Motor neuron (in vitro differentiated cells): ENCODE data around the gene AP3M1. TPM values are rescaled to one million over a fixed set of nuclear protein-coding genes. Genes with fewer than 3 reads are reported as not detected.

Source experiments
- ATAC-seq, 8 experiments: fragments of 200-7000 bp; cut with Tn5 transposase; replicated peaks in 6 of 8; 2 replicates each; pipeline ENCODE4 v1.8.0; 2021; ENCODE audit warnings: mild to moderate bottlenecking in 8 of 8, moderate library complexity in 8 of 8
- H3K27ac ChIP-seq, 2 donors: fragments of 250-450 bp; sonication (Bioruptor Pico); 2 replicates each; pipeline ENCODE4 v1.9.0; 2021; ENCODE audit warnings: antibody characterized with exemption in 2 of 2, mild to moderate bottlenecking in 2 of 2, moderate library complexity in 1 of 2
- H3K4me1 ChIP-seq, 2 donors: fragments of 250-450 bp; sonication (Bioruptor Pico); replicated peaks in 1 of 2; 2 replicates each; pipeline ENCODE4 v1.6.1; 2021; ENCODE audit warnings: antibody characterized with exemption in 2 of 2, mild to moderate bottlenecking in 2 of 2, moderate library complexity in 1 of 2
- H3K4me3 ChIP-seq, 5 donors: fragments of 250-450 bp; sonication (Bioruptor Pico); 2 replicates each; pipeline ENCODE4 v1.9.0; 2021; ENCODE audit warnings: antibody characterized with exemption in 5 of 5, mild to moderate bottlenecking in 5 of 5, moderate library complexity in 4 of 5
- WGBS, 10 experiments: fragments of 450-650 bp; shearing (Covaris generic); methylation state at CpG; one replicate each; pipeline ENCODE4 v1.0.0; 2022; 5-methylcytosine and 5-hydroxymethylcytosine counted together
- in situ Hi-C, 9 experiments: fragments of 400-800 bp; cut with MboI; loops; one replicate each; pipeline ENCODE4 v1.15.0; 2021; ENCODE audit warnings: low sequenced_read_pairs in 9 of 9, low pct_unique_long_range_greater_than_20kb in 2 of 9; ENCODE audit not compliant: unreplicated experiment in 9 of 9
- total RNA-seq, 8 experiments: library from RNA; unstranded; fragments of 300-600 nt; gene quantifications; 2 replicates each; pipeline versions ENCODE4 v1.2.3 to v1.2.4, GENCODE V29; 2022

Gene AP3M1
- total RNA-seq, 8 experiments from 2014 or later: 37.0 to 51.2 (median 42.6) TPM

DNA sequence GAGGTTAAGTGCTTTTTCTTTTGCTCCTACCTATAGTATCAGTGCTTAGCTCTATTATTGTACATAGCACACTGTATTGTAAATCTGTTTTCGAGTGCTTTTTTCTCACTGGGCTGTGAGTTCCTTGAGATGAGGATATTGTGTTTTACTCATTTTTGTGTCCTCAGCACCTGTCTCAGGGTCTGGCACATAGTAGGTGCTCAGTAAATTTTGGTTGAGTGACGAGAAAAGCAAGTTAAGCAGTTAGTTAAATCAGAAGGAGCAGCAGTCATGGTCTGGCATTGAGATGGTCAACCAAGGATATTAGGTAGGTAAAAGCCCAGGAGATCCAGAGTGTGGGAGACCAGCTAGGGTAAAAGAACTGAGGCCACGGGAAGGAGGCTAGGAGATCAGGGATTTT lies 51.2 kb downstream of the AP3M1 start:
- Histone ChIP-seq H3K4me3 (no peak overlapping the region), H3K27ac (no peak overlapping the region), H3K4me1 (no peaks in the 10 kb centered on the region)
- ATAC-seq: no peak
- in situ Hi-C loops: loop anchor here in 5 of 9 experiments (25.0 kb wide), 1 partner anchor 212 kb away; no protein-coding TSS in a partner anchor
- 43 to 100% (median 94%) methylated on average over 2 to 3 of the region's 3 CpGs; no CpG with 5 or more reads in 1 of the 10 experiments for WGBS, 10 experiments

DNA sequence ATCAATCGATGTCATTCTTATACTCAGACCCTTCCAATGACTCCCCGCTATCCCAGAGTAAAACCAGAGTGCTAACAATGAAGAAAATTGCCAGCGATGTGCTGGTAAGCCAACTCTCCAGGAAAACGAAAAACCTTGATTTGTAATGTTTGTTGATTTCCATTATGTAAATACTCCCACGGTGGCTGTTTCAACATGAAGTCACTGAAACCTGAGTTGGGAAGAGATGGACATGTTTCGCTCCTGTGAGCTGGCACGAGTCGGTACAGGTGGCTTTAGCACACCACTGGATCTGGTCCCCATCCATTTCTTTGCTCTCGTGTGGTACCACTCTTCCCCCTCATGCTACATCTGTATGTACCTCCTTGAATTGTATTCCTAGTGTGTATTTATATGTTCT lies 52.9 kb downstream of the AP3M1 start:
- 62 to 100% (median 92%) methylated on average over 1 to 9 of the region's 9 CpGs for WGBS, 10 experiments
- no peak overlapping the region for H3K27ac ChIP-seq
- H3K4me1 ChIP-seq: no peaks in the 10 kb centered on the region
- no peak overlapping the region for H3K4me3 ChIP-seq
- ATAC-seq: no peak
- in situ Hi-C loops: loop anchor here in 5 of 9 experiments (25.0 kb wide), 1 partner anchor 210 kb away; no protein-coding TSS in a partner anchor

DNA sequence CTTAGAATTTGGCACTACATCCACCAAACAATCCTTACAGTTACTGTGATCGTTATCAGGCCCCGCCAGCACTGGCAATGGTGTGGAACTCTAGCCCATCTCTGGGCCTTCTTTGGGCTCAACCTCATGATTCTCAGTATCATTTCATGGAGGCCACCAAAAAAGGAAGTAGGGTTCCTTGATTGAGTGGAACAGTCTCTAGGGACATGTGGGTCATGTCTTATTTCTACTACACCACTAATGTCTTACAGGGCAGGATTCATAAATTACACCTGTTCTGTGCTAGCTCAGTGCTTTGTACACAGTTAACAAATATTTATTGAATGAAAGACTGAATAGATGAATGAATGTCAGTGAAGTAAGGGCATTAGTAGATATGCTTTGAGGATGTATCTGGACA lies 53.9 kb downstream of the AP3M1 start:
- H3K4me3 ChIP-seq: no peak overlapping the region
- H3K4me1 ChIP-seq: no peaks in the 10 kb centered on the region
- ATAC-seq: no peak
- H3K27ac ChIP-seq: no peak overlapping the region
- 100% methylated on average over 1 to 2 of the region's 2 CpGs; no CpG with 5 or more reads in 6 of the 10 experiments for WGBS, 10 experiments
- in situ Hi-C loops: loop anchor here in 5 of 9 experiments (25.0 kb wide), 1 partner anchor 209 kb away; no protein-coding TSS in a partner anchor

DNA sequence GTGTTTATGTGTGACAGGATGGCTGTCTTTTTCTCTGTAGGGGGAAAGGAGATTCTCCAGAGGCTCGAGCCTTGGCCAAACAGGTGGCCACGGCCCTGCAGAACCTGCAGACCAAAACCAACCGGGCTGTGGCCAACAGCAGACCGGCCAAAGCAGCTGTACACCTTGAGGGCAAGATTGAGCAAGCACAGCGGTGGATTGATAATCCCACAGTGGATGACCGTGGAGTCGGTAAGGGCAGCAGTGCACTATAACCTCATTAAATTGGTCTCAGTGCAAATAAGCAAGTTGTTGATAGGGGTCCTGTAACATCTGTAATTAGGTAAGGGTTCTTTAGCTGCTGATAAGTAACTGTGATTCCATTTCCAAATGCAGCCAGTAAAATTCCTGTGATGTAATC lies 56.4 kb downstream of the AP3M1 start:
- no peak overlapping the region for H3K4me3 ChIP-seq
- no peak for ATAC-seq
- no peaks in the 10 kb centered on the region for H3K4me1 ChIP-seq
- WGBS, 10 experiments: 50 to 100% (median 90%) methylated on average over 1 to 6 of the region's 7 CpGs; no CpG with 5 or more reads in 3 of the 10 experiments
- in situ Hi-C loops: loop anchor here in 5 of 9 experiments (25.0 kb wide), 1 partner anchor 207 kb away; no protein-coding TSS in a partner anchor
- H3K27ac ChIP-seq: no peak overlapping the region

DNA sequence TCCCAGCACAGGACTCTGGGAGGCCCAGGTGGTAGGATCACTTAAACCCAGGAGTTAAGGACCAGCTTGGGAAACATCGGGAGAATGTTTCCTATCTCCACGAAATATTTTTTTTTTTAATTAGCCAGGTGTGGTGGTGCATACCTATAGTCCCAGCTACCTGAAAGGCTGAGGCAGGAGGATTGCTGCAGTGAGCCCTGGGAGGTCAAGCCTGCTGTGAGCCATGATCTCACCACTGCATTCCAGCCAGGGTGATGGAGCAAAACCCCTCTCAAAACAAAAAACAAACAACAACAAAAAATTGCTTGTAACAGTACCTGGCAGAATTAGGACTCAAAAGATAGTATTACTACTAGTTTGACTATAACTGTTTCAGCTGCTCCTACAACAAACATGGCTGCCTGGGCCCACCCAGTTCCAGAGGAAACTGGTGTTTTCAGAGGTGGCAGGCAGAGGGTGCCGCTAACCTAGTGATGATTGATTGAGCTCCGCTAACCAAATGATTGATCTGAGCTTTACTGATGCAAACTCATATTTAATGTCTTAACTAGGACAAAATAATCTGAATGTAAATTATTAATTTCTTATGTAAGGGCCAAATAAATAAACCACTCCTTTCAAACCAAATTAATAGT lies 57.0 kb downstream of the AP3M1 start:
- WGBS, 10 experiments: 83 to 100% (median 94%) methylated on average over 1 to 4 of the region's 4 CpGs; no CpG with 5 or more reads in 3 of the 10 experiments
- H3K4me3 ChIP-seq: no peak overlapping the region
- no peak overlapping the region for H3K27ac ChIP-seq
- in situ Hi-C loops: loop anchor here in 5 of 9 experiments (25.0 kb wide), 1 partner anchor 206 kb away; no protein-coding TSS in a partner anchor
- H3K4me1 ChIP-seq: no peaks in the 10 kb centered on the region
- no peak for ATAC-seq

DNA sequence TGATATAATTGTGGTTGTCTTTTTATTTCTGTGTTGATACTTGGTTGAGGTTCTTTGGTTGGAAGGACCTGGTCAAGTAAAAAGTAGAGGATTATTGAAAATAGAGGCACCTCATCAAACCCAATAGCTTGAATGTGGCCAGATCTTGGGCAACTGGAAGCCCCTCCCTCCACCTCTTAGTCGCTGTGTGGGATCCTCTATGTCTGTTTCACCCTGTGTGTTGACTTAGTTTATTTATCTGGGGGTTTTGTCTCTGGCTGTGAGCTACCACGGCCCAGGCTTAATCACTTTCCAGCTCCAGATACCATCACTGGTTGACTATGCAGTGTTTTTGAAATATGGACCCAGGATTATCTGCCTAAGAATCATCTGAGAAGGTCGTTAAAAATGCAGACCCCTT lies 58.3 kb downstream of the AP3M1 start:
- Histone ChIP-seq H3K4me1 (no peaks in the 10 kb centered on the region), H3K27ac (no peak overlapping the region), H3K4me3 (no peak overlapping the region)
- WGBS, 10 experiments: 53 to 100% (median 86%) methylated on average over 1 to 3 of the region's 3 CpGs; no CpG with 5 or more reads in 2 of the 10 experiments
- in situ Hi-C loops: loop anchor here in 5 of 9 experiments (25.0 kb wide), 1 partner anchor 205 kb away; no protein-coding TSS in a partner anchor
- ATAC-seq: no peak

GRCh38 chr10:74088722-74089121 lies 61.9 kb downstream of the AP3M1 start:
- peak in 3 of 8 experiments; percentile 18 to 67 (median 46) for ATAC-seq
- WGBS, 10 experiments: 25 to 97% (median 49%) methylated on average over 1 to 3 of the region's 3 CpGs; no CpG with 5 or more reads in 2 of the 10 experiments
- no peak overlapping the region for H3K27ac ChIP-seq
- no peak overlapping the region for H3K4me3 ChIP-seq
- no peaks in the 10 kb centered on the region for H3K4me1 ChIP-seq
- in situ Hi-C loops: loop anchor here in 6 of 9 experiments (10.0 to 25.0 kb wide), 2 partner anchors 201 to 204 kb away; no protein-coding TSS in a partner anchor

GRCh38 chr10:74086317-74086716 lies 64.3 kb downstream of the AP3M1 start:
- H3K27ac ChIP-seq: no peak overlapping the region
- 64 to 100% (median 90%) methylated on average over 1 to 2 of the region's 2 CpGs; no CpG with 5 or more reads in 3 of the 10 experiments for WGBS, 10 experiments
- ATAC-seq: no peak

GRCh38 chr10:74084955-74085354 lies 65.7 kb downstream of the AP3M1 start:
- H3K27ac ChIP-seq: no peak overlapping the region
- 88 to 100% (median 99%) methylated on average over 1 to 3 of the region's 3 CpGs for WGBS, 10 experiments
- H3K4me1 ChIP-seq: no peaks in the 10 kb centered on the region
- in situ Hi-C loops: loop anchor here in 6 of 9 experiments (10.0 to 25.0 kb wide), 2 partner anchors 198 to 200 kb away; no protein-coding TSS in a partner anchor
- ATAC-seq: no peak
- H3K4me3 ChIP-seq: no peak overlapping the region

More at GRCh38 chr10:74086317-74086716, 64.3 kb downstream of the AP3M1 start:
- Histone ChIP-seq H3K4me3 (no peak overlapping the region), H3K4me1 (no peaks in the 10 kb centered on the region)
- in situ Hi-C loops: loop anchor here in 6 of 9 experiments (10.0 to 25.0 kb wide), 2 partner anchors 199 to 202 kb away; no protein-coding TSS in a partner anchor

GRCh38 chr10:74083304-74083703 lies 67.3 kb downstream of the AP3M1 start:
- ATAC-seq: no peak
- Histone ChIP-seq H3K27ac (no peak overlapping the region), H3K4me1 (no peaks in the 10 kb centered on the region), H3K4me3 (no peak overlapping the region)
- 63 to 100% (median 92%) methylated on average over 1 to 2 of the region's 2 CpGs; no CpG with 5 or more reads in 3 of the 10 experiments for WGBS, 10 experiments
- in situ Hi-C loops: loop anchor here in 6 of 9 experiments (10.0 to 25.0 kb wide), 2 partner anchors 196 to 199 kb away; no protein-coding TSS in a partner anchor

GRCh38 chr10:74081941-74082718 lies 68.5 kb downstream of the AP3M1 start:
- Histone ChIP-seq H3K27ac (no peak overlapping the region), H3K4me3 (no peak overlapping the region), H3K4me1 (peaks cover 0 to 2% of the 10 kb centered on the region in 2 donors)
- peak in 3 of 8 experiments; percentile 28 to 60 (median 39) for ATAC-seq
- in situ Hi-C loops: loop anchor here in 6 of 9 experiments (10.0 to 25.0 kb wide), 2 partner anchors 195 to 197 kb away; no protein-coding TSS in a partner anchor
- 43 to 100% (median 70%) methylated on average over 1 to 5 of the region's 5 CpGs; no CpG with 5 or more reads in 1 of the 10 experiments for WGBS, 10 experiments

GRCh38 chr10:74081192-74081803 lies 69.3 kb downstream of the AP3M1 start:
- WGBS, 10 experiments: 32 to 100% (median 57%) methylated on average over 1 to 4 of the region's 4 CpGs
- peak; percentile 50 to 79 (median 64) for ATAC-seq
- Histone ChIP-seq H3K27ac (no peak overlapping the region), H3K4me1 (peaks cover 0 to 2% of the 10 kb centered on the region in 2 donors), H3K4me3 (no peak overlapping the region)
- in situ Hi-C loops: loop anchor here in 6 of 9 experiments (10.0 to 25.0 kb wide), 2 partner anchors 194 to 196 kb away; no protein-coding TSS in a partner anchor
